Transverse colon (tissue), 4 donors: ENCODE measurements around the gene DNHD1.

Experiments
- CTCF ChIP-seq, 5 experiments: fragments of 200-600 bp in 3 of 5; fragments of 450-650 bp in 2 of 5; sonication (generic) in 3 of 5; IDR thresholded peaks; 1 replicate in 2 of 5; 2 replicates in 3 of 5; pipeline ENCODE4 v1.5.1; 2016 to 2017; ENCODE audit warnings: antibody characterized with exemption in 5 of 5, inconsistent platforms in 3 of 5, mild to moderate bottlenecking in 2 of 5, moderate library complexity in 1 of 5
- POLR2A ChIP-seq: fragments of 450-650 bp; IDR thresholded peaks from one replicate; pipeline ENCODE4 v1.6.1; 2016; ENCODE audit warnings: antibody characterized with exemption, mild to moderate bottlenecking, moderate library complexity
- POLR2AphosphoS5 ChIP-seq, 3 donors: sonication (generic); formaldehyde crosslinking; IDR thresholded peaks; one replicate each; pipeline ENCODE4 v1.6.1; 2016; ENCODE audit warnings: antibody characterized with exemption in 3 of 3

- no peak for TF ChIP-seq POLR2A
- TF ChIP-seq CTCF (IDR thresholded peaks at IDR 0.05): no peak
- TF ChIP-seq POLR2AphosphoS5 (IDR thresholded peaks at IDR 0.05): no peak
These were observed 51.0 kb downstream of the DNHD1 start for GRCh38 chr11:6548121-6548520.
